A673 (cell line): ENCODE measurements around the gene XPNPEP2. TPM values are rescaled to one million over a fixed set of nuclear protein-coding genes. Genes with fewer than 3 reads are reported as not detected.

Experiments
- BruUV-seq: library from RNA; stranded (reverse); fragments of 400-500 nt; replicated peaks from 2 replicates; lab custom pipeline; 2021; lab: Mats Ljungman, UMichigan
- CTCF ChIA-PET: fragments of 300-600 bp; sonication (Branson Sonifier 250); formaldehyde crosslinking; loops from one replicate; lab custom pipeline; 2022; ENCODE audit warnings: antibody characterized with exemption; lab: Charles Lee
- POLR2A ChIA-PET: fragments of 300-600 bp; sonication (Branson Sonifier 250); formaldehyde crosslinking; loops from one replicate; lab custom pipeline; 2022; ENCODE audit warnings: antibody characterized with exemption; ENCODE audit not compliant: low non-redundant PET; lab: Charles Lee
- DNase-seq: peaks from one replicate; pipeline ENCODE4 v3.0.0-alpha.2; 2015; ENCODE audit warnings: low spot score
- H3K27ac ChIP-seq: fragments of 200-600 bp; sonication (generic); 2 replicates; pipeline ENCODE4 v1.5.1; 2016; ENCODE audit warnings: mixed run types, low read depth, mild to moderate bottlenecking, mixed read lengths, antibody characterized with exemption, low read length; ENCODE audit not compliant: poor library complexity, severe bottlenecking
- H3K27me3 ChIP-seq: fragments of 200-600 bp; sonication (generic); replicated peaks from 2 replicates; pipeline ENCODE4 v1.6.1; 2017; ENCODE audit warnings: mixed run types, low read depth, mild to moderate bottlenecking, mixed read lengths, antibody characterized with exemption, low read length; ENCODE audit not compliant: insufficient read depth, poor library complexity
- H3K36me3 ChIP-seq: fragments of 200-600 bp; sonication (generic); 2 replicates; pipeline ENCODE4 v1.6.1; 2016; ENCODE audit warnings: mixed run types, mild to moderate bottlenecking, mixed read lengths, antibody characterized with exemption, low read length; ENCODE audit not compliant: insufficient read depth, poor library complexity, severe bottlenecking
- H3K4me1 ChIP-seq: fragments of 200-600 bp; sonication (generic); 2 replicates; pipeline ENCODE4 v1.6.1; 2017; ENCODE audit warnings: mixed run types, mild to moderate bottlenecking, mixed read lengths, antibody characterized with exemption, low read length; ENCODE audit not compliant: insufficient read depth, poor library complexity, severe bottlenecking
- H3K4me3 ChIP-seq: fragments of 200-600 bp; sonication (generic); 2 replicates; pipeline ENCODE4 v1.5.1; 2016; ENCODE audit warnings: low read depth, mixed run types, mild to moderate bottlenecking, mixed read lengths, low read length; ENCODE audit not compliant: poor library complexity, severe bottlenecking
- H3K9me3 ChIP-seq: fragments of 200-600 bp; sonication (generic); 2 replicates; pipeline ENCODE4 v1.6.1; 2016; ENCODE audit warnings: mixed run types, low read depth, mild to moderate bottlenecking, mixed read lengths, antibody characterized with exemption, low read length; ENCODE audit not compliant: poor library complexity, severe bottlenecking
- EZH2 ChIP-seq: fragments of 200-600 bp; sonication (generic); IDR thresholded peaks from 2 replicates; pipeline ENCODE4 v1.6.1; 2017; ENCODE audit warnings: borderline replicate concordance, low read depth, mild to moderate bottlenecking, mixed read lengths, antibody characterized with exemption, low read length; ENCODE audit not compliant: poor library complexity, severe bottlenecking
- intact Hi-C: fragments of 100-400 bp; cut with micrococcal nuclease; formaldehyde crosslinking; loops from one replicate; pipeline ENCODE4 v1.10.0; 2022; ENCODE audit not compliant: unreplicated experiment
- total RNA-seq: library from RNA; stranded (reverse); gene quantifications from 2 replicates; pipeline ENCODE4 v1.2.3, GENCODE V29; 2021
- TF ChIP-seq, protein P1 (sequence below): fragments of 300-800, 200-600 bp; sonication (generic); conservative IDR thresholded peaks from 2 replicates; pipeline ENCODE4 v1.5.1; 2017; ENCODE audit warnings: low read depth, mild to moderate bottlenecking, antibody characterized with exemption, low read length, moderate library complexity, mixed read lengths

Gene XPNPEP2
- total RNA-seq, 1 experiment from 2014 or later: not detected

DNA sequence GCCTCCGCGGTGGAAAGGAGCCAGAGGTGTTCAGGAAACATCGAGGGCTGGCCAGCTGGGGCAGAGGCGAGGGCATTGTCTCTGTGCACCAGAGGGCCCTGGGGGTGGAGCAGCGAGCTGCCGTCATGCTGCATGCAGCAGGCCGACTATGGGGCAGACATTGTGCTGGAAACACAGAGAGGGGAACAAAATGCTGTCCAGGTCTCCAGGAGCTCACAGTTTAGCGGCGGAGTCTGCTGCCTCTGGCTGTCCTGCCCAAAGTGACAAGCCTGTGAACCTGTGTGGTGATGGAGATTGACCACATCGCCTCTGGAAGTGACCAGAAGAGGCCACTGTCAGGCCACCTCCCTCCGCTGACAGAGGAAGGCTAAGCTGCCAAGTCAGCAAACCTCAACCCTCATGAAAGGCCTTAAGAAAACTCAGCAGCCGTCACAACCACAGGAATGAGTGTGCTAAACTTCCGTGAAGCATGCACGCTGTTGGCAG is 20.8 kb downstream of the XPNPEP2 start:
- intact Hi-C loops: no loop called here
- no peak for TF ChIP-seq EZH2
- TF ChIP-seq, protein P1, sequence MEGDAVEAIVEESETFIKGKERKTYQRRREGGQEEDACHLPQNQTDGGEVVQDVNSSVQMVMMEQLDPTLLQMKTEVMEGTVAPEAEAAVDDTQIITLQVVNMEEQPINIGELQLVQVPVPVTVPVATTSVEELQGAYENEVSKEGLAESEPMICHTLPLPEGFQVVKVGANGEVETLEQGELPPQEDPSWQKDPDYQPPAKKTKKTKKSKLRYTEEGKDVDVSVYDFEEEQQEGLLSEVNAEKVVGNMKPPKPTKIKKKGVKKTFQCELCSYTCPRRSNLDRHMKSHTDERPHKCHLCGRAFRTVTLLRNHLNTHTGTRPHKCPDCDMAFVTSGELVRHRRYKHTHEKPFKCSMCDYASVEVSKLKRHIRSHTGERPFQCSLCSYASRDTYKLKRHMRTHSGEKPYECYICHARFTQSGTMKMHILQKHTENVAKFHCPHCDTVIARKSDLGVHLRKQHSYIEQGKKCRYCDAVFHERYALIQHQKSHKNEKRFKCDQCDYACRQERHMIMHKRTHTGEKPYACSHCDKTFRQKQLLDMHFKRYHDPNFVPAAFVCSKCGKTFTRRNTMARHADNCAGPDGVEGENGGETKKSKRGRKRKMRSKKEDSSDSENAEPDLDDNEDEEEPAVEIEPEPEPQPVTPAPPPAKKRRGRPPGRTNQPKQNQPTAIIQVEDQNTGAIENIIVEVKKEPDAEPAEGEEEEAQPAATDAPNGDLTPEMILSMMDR: no peak
- Histone ChIP-seq H3K27ac (no peak overlapping the region), H3K4me3 (no peak overlapping the region), H3K27me3 (no peaks in the 10 kb centered on the region), H3K36me3 (no peaks in the 10 kb centered on the region), H3K4me1 (no peaks in the 10 kb centered on the region), H3K9me3 (no peaks in the 10 kb centered on the region)
- ChIA-PET POLR2A (no interaction called here), CTCF (no interaction called here)
- BruUV-seq: no TSS peak
- no peak for DNase-seq

DNA sequence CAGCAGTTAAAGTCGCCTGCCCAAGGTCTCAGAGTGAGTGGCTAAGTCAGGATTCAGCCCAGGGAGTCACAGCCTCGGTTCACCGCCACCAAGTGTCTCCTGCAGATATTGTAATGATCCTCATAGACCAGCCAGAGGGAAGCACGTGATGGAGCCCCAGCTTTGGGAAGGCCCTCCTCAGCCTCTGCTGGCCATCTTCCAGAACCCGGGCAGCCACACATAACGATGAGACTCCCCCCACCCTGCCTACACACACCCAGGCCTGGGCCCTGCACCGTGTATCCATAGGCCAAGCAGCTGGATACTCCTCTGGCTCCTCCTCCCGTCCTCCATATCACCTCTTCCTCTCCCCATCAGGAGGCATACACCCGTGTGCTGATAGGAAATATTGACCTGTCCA is 21.4 kb downstream of the XPNPEP2 start:
- CTCF ChIA-PET: no interaction called here
- Histone ChIP-seq H3K27ac (no peak overlapping the region), H3K4me3 (no peak overlapping the region), H3K36me3 (no peaks in the 10 kb centered on the region), H3K27me3 (no peaks in the 10 kb centered on the region), H3K4me1 (no peaks in the 10 kb centered on the region), H3K9me3 (no peaks in the 10 kb centered on the region)
- BruUV-seq: no TSS peak
- DNase-seq: no peak
- POLR2A ChIA-PET: no interaction called here
- intact Hi-C loops: no loop called here
- no peak for TF ChIP-seq EZH2
- TF ChIP-seq, protein P1: no peak

DNA sequence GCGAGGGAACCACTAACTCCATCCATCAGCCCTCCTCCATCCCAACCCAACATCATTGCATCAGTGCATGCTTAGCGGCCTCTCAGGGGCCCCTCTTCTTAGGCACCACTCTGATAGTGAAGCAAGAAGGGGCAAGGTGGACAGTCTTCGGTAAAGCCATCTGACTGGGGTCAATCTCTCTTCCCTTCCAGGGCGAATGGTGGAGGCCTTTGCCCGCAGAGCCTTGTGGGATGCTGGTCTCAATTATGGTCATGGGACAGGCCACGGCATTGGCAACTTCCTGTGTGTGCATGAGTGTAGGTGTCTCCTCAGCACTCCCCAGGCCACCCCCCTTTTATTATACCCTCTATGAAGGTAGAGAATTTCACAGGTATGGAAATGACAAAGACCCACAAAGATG is 22.2 kb downstream of the XPNPEP2 start:
- intact Hi-C loops: no loop called here
- no peak for DNase-seq
- Histone ChIP-seq H3K4me1 (no peaks in the 10 kb centered on the region), H3K4me3 (no peak overlapping the region), H3K9me3 (no peaks in the 10 kb centered on the region), H3K27me3 (no peaks in the 10 kb centered on the region), H3K36me3 (no peaks in the 10 kb centered on the region), H3K27ac (no peak overlapping the region)
- no TSS peak for BruUV-seq
- TF ChIP-seq, protein P1: no peak
- TF ChIP-seq EZH2: no peak
- ChIA-PET CTCF (no interaction called here), POLR2A (no interaction called here)
